ENCODE data around the gene MARCHF6.

GRCh38 chr5:10360686-10361085 lies 7.2 kb downstream of the MARCHF6 start:
- no peak for TF ChIP-seq CTCF (IDR thresholded peaks at IDR 0.05)
- no peak for TF ChIP-seq POLR2A (IDR thresholded peaks at IDR 0.05)

Data from esophagus squamous epithelium (tissue), 4 donors.